Iris pigment epithelial cell (primary cell): Measurements from ENCODE around the gene CDK5.

Source experiments
- DNase-seq: peaks from one replicate; pipeline ENCODE4 v3.0.0-alpha.2; 2011; ENCODE audit warnings: low read depth

Gene CDK5

DNA sequence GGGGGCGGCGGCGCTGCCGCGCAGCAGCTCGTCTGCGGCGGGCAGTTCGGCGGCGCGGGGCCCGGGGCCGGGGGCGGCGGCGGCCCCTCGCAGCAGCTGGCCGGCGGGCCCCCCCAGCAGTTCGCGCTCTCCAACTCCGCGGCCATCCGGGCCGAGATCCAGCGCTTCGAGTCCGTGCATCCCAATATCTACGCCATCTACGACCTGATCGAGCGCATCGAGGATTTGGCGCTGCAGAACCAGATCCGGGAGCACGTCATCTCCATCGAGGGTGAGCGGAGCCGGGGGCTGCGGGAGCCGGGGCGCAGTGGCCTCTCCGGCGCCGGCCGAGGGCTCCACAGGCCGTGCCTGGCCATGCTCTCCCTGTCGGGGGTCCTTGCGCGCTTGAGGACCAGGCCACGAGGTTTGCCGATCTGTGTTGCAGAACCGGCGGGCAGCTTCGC is 29.1 kb upstream of the CDK5 start:
- peak; percentile 57 for DNase-seq

DNA sequence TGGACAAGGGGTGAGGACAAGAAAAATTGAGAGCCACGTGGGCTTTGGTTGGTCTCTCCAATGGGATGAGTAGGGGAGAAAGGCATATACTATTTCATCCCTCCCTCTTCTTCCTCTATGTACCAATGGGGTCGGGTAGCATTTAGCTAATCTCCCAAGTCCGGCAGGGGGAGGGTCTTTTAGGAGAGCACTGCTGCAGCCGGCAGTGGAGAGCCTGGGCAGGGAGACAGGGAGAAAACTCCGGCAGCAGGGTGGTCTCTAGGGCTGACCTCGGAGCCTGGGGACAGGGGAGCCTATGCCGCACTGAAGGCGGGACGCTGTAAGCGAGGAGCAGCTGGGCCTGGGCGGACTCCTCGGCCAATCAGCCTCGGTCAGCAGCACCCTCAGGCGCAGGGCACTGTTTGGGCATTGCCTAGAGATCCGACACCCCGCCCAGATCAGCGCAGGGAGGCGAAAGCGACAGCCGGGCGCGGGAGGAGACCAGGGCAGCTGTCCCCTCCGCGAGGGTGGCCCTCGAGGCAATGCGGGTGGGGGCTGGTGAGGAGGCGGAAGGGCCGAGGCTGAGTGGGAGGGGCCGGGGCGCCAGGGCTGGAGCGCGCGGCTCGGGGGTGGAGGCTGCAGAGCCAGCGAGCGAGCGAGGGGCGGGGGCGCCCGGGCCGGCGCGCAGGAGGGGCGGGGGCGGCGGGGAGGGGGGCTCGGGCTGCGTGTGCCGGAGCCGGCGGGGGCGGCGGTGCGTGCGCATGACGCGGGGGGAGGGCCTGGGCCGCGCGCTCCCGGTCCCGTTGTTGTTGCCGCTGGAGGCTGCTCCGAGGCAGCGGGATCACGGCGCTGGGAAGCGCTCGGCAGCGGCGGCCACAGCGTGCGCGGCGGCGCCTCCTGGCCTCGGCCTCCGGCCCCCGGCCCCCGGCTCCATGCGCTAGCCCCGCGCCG is 28.3 kb upstream of the CDK5 start, which contains the start of gene AGAP3:
Gene AGAP3, plus strand, starts transcription at position 785 of the 930 bp plus-strand sequence. CDS start 267 bp downstream, outside the sequence.
- peak; percentile 76 for DNase-seq

GRCh38 chr7:151085329-151085690 is 27.6 kb upstream of the CDK5 start:
- no peak for DNase-seq

DNA sequence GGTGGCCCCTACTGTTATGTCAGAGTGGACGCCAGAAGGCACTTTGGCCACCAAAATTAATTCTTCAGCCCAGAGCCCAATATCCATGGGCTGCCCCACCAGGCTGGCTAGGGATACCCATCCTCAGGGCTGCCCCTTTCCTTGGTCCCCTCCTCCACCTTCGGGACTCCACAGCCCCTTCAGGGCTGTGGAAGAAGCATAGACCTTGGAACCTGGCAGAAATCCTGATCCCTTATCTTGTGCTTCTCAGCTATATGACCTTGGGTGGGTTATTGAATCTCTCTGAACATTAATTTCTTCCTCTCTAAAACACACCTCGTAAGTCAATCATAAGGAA is 26.1 kb upstream of the CDK5 start:
- DNase-seq: no peak

- no peak for DNase-seq
Measured at GRCh38 chr7:151083071-151083823, 25.6 kb upstream of the CDK5 start, which contains the start of gene TMUB1. TSS of gene TMUB1 (minus strand) at chr7:151083493. CDS start at chr7:151082563, 930 bp downstream.

DNA sequence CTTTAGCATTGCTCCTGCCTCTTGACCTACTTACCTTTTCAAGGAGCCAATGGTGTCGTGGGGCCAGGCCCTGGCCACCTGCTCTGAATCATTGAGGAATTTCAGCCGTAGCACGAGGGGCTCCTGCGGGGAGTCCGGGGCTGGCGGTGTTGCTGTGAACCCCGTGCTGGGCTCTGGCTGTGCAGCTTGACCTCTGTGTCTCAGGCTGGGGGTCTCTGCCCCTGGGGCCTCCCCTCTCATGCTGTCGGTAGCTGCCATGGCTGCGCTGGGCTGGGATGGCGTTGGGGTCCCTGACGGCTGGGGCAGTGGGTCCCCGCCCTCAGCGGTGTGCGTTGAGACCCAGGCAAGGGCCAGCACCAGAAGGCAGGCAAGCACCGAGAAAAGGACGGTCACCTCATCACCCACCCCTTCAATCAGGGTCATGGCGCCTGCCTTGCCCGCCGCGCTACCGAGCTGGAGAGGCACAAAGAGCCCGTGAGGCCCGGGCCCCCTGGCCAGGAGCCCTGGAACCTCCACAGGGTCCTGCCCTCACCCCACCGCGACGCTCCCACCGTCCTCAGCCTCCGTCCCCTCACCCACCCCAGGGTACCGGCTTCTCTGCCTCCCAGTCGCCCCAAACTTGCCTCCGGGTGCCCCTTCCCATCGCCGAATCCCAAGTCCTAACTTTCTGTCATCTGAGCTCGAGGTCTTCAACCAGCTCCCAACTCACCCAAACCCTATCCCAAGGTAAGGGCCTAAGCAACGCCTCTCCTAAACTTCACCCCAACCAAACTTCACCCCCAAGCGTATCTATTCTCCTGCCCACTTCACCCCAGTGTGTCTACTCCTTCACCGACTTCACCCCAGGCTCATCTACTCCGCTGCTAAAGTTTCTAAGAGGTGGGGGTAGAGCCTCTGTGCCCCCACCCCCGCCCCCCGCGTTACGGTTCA is 24.7 kb upstream of the CDK5 start:
- no peak for DNase-seq

DNA sequence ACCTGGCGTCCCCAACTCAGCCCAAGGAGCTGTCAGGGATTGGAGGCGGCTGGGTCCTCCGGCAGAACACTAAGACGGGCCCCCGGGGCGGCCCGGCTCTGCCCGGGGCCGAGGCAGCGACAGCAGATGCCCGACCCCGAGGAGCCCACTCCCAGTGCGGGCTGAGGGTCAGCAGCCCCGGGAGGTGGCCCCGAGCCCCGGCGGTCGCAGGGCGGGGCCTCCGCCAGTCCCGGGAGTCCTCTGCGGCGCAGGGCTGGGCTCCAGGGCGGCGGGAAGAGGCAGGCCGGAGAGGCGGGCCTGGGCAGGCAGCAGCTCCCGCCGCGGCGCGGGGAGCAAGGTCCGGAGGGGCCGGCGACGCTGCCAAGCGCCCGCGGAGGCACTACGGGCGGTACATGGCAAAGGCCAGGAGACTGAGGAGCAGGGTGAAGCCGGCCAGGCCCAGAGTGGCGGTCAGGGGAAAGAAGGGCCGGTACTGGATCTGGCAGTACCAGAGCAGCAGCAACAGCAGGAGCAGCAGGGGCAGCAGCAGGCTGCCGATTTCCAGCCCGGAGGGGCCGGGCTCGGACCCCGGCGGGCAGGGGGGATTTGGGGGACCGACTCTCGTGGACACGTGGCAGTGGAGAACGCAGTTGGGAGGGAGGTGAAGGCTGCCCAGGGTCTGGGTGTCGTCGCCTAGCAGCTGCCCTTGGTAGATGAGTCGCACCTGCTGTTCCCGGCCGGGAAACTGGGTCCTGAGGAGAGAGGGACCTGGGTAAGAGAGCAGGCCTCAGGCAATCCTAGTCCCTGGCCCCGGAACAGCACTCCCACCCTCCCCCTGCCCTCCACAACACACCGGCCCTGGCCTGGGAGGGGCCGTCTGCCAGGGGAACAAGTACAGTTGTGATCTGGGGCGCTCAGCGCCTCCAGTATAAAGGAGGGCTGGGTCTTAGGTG is 23.7 kb upstream of the CDK5 start:
- no peak for DNase-seq

DNA sequence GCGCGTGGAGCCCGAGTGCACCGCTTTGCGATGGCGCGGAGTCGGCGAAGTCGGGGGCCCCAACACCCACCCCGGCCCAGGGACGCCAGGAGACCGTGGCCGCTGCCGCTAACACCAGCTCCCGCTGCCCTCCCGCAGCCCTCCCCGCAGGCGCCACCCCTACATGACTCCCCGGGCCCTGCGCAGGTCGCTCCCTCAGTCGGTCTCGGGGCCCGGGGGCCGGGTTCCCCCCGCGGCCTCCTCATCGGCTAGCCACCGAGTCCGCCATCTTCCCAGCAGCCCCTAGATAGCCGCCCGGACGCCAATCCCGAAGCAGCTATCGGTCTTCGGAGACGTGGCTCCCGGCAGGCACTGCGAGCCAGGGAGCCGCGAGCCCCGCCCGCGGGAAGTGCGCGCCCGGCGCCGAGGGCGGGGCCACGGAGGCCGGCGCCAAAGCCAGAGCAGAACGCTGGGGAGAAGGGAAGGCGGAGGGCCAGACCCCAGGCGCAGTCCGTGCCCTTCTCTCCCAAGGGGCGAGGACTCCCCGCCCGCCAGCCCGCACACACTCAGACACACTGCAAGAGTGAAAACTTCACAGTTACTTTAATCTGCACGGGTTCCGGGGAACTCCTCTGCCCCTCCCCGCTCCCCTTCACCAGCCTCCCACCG is 22.9 kb upstream of the CDK5 start, which contains the start of gene FASTK:
Gene FASTK, minus strand, starts transcription at position 288 of the 648 bp plus-strand sequence. Its CDS starts 43 bp downstream, at position 245.
- peak; percentile 95 for DNase-seq

- peak; percentile 67 for DNase-seq
Measured at GRCh38 chr7:151080067-151080521, 22.4 kb upstream of the CDK5 start.

- no peak for DNase-seq
Measured at GRCh38 chr7:151079199-151079910, 21.7 kb upstream of the CDK5 start.

GRCh38 chr7:151078233-151079040 is 20.7 kb upstream of the CDK5 start:
- no peak for DNase-seq

DNA sequence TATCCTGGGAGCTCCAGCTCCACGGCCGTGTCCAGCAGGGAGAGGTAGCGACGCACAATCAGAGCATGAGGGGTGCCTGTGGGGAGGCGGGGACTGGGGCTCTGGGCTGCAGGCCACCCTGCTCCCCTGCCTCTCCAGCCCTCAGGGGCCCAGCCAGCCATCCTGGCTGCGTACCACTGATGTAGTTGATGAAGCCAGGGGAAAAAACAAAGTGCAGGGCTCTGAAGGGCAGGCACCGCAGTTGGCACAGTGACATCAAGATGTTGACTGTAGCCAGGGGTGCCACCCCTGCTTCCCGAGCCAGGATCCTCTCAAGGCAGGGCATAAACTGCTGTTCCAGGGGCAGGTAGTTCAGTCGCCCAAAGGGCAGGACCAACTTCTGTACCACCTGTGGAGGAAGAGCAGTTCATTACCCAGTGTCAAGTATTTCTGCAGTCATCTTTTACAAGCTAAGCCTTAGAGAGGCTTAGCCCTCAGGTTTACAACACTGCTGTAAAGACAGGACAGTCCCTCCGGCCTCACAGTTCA is 20.1 kb upstream of the CDK5 start:
- DNase-seq: no peak

- no peak for DNase-seq
Measured at GRCh38 chr7:151076863-151077704, 19.4 kb upstream of the CDK5 start.

DNA sequence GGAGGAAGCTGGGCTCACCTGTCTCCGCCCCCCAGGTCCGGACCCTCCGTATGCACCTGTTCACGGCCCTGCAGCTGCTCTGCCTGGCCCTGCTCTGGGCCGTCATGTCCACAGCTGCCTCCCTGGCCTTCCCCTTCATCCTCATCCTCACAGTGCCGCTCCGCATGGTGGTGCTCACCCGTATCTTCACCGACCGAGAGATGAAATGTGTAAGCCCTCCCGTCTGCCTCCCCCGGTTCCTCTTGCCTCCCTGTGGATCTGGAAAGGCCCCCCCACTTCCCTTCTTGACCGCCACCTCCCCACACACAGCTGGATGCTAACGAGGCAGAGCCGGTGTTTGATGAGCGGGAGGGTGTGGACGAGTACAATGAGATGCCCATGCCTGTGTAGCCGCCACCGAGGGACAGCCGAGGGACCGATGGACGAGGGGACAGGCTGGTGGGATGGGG is 18.3 kb upstream of the CDK5 start:
- no peak for DNase-seq

GRCh38 chr7:151075662-151075971 is 17.9 kb upstream of the CDK5 start:
- no peak for DNase-seq

GRCh38 chr7:151074817-151075661 is 17.3 kb upstream of the CDK5 start:
- no peak for DNase-seq
